ENCODE data around the gene ASXL2. TPM values are rescaled to one million over a fixed set of nuclear protein-coding genes. Genes with fewer than 3 reads are reported as not detected.

The ASXL2 gene
- total RNA-seq, 1 experiment from 2014 or later, result 37.8 TPM

DNA sequence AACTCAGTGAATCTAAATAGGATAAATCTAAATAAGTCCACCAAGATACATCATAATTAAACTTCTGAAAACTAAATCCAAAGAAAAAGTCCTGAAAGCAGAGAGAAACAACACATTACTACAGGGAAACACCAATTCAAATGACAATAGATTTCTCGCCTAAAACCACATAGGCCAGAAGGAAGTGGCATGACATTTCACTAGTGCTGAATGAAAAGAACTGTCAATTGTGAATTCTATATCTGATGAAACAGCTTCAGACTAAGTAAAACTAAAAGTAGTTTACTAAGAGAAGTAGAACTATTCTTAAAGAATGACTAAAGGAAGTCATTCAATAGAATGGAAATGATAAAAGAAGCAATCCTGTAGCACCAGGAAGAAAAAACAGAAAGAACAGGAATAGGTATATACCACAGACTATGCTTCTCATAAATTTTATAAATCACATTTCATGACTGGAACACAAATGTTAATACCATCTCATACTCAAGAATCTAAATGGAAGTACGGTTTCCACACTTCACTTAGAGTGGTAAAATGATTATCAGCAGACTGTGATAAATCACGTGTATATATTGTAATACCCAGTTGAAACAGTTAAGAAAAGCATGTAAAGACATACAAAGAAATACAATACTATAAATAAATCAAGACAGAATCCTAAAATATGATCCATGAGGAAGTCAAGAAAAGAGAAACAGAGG, 46.4 kb downstream of the ASXL2 start (continued):
- TF ChIP-seq, protein P1, sequence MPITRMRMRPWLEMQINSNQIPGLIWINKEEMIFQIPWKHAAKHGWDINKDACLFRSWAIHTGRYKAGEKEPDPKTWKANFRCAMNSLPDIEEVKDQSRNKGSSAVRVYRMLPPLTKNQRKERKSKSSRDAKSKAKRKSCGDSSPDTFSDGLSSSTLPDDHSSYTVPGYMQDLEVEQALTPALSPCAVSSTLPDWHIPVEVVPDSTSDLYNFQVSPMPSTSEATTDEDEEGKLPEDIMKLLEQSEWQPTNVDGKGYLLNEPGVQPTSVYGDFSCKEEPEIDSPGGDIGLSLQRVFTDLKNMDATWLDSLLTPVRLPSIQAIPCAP (CRISPR knock-in tag; IDR thresholded peaks at IDR 0.05), result no peak
- TF ChIP-seq NR2C2 (CRISPR knock-in tag; IDR thresholded peaks at IDR 0.05), result no peak
- TF ChIP-seq, protein P2, sequence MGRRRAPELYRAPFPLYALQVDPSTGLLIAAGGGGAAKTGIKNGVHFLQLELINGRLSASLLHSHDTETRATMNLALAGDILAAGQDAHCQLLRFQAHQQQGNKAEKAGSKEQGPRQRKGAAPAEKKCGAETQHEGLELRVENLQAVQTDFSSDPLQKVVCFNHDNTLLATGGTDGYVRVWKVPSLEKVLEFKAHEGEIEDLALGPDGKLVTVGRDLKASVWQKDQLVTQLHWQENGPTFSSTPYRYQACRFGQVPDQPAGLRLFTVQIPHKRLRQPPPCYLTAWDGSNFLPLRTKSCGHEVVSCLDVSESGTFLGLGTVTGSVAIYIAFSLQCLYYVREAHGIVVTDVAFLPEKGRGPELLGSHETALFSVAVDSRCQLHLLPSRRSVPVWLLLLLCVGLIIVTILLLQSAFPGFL (CRISPR knock-in tag; IDR thresholded peaks at IDR 0.05; ENCODE audit: borderline replicate concordance), result no peak
- TF ChIP-seq, protein P3, sequence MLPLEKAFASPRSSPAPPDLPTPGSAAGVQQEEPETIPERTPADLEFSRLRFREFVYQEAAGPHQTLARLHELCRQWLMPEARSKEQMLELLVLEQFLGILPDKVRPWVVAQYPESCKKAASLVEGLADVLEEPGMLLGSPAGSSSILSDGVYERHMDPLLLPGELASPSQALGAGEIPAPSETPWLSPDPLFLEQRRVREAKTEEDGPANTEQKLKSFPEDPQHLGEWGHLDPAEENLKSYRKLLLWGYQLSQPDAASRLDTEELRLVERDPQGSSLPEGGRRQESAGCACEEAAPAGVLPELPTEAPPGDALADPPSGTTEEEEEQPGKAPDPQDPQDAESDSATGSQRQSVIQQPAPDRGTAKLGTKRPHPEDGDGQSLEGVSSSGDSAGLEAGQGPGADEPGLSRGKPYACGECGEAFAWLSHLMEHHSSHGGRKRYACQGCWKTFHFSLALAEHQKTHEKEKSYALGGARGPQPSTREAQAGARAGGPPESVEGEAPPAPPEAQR (CRISPR knock-in tag; IDR thresholded peaks at IDR 0.05), result no peak
- no peak for TF ChIP-seq ZNF317 (CRISPR knock-in tag; IDR thresholded peaks at IDR 0.05; ENCODE audit: borderline replicate concordance, low read depth)
- TF ChIP-seq GABPB1 (CRISPR knock-in tag; IDR thresholded peaks at IDR 0.05), result no peak
- TF ChIP-seq MXD4 (CRISPR knock-in tag; IDR thresholded peaks at IDR 0.05; ENCODE audit: borderline replicate concordance), result no peak
- TF ChIP-seq, protein P4, sequence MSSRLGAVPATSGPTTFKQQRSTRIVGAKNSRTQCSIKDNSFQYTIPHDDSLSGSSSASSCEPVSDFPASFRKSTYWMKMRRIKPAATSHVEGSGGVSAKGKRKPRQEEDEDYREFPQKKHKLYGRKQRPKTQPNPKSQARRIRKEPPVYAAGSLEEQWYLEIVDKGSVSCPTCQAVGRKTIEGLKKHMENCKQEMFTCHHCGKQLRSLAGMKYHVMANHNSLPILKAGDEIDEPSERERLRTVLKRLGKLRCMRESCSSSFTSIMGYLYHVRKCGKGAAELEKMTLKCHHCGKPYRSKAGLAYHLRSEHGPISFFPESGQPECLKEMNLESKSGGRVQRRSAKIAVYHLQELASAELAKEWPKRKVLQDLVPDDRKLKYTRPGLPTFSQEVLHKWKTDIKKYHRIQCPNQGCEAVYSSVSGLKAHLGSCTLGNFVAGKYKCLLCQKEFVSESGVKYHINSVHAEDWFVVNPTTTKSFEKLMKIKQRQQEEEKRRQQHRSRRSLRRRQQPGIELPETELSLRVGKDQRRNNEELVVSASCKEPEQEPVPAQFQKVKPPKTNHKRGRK (CRISPR knock-in tag; IDR thresholded peaks at IDR 0.05; ENCODE audit: borderline replicate concordance), result no peak

DNA sequence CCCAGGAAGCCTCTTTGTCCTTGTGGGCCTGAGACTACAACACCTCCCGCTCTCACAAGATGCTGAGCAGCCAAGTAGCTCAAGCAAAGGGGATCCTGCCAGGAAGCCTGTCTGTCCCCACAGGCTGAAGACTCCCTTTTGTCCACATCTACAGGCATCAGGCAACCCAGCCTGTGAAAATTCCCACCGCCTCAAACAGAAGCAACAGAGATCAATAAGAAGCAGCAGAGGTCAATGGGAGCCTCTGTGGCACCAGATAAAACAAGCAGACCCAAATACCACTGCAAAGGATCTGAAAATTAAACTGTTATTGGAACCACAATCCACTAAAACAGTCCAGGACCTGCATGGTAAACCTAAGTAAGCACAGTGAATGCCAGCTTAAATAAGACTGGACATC, 48.5 kb downstream of the ASXL2 start:
- TF ChIP-seq, protein P2 (CRISPR knock-in tag; IDR thresholded peaks at IDR 0.05; ENCODE audit: borderline replicate concordance), result no peak
- TF ChIP-seq ZNF416 (CRISPR knock-in tag; IDR thresholded peaks at IDR 0.05) (no peak), GABPB1 (CRISPR knock-in tag; IDR thresholded peaks at IDR 0.05) (no peak)
- TF ChIP-seq, protein P1 (CRISPR knock-in tag; IDR thresholded peaks at IDR 0.05), result no peak
- TF ChIP-seq, protein P5, sequence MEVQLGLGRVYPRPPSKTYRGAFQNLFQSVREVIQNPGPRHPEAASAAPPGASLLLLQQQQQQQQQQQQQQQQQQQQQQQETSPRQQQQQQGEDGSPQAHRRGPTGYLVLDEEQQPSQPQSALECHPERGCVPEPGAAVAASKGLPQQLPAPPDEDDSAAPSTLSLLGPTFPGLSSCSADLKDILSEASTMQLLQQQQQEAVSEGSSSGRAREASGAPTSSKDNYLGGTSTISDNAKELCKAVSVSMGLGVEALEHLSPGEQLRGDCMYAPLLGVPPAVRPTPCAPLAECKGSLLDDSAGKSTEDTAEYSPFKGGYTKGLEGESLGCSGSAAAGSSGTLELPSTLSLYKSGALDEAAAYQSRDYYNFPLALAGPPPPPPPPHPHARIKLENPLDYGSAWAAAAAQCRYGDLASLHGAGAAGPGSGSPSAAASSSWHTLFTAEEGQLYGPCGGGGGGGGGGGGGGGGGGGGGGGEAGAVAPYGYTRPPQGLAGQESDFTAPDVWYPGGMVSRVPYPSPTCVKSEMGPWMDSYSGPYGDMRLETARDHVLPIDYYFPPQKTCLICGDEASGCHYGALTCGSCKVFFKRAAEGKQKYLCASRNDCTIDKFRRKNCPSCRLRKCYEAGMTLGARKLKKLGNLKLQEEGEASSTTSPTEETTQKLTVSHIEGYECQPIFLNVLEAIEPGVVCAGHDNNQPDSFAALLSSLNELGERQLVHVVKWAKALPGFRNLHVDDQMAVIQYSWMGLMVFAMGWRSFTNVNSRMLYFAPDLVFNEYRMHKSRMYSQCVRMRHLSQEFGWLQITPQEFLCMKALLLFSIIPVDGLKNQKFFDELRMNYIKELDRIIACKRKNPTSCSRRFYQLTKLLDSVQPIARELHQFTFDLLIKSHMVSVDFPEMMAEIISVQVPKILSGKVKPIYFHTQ (CRISPR knock-in tag; IDR thresholded peaks at IDR 0.05), result no peak
- ChIA-PET CTCF (no interaction called here), POLR2A (no interaction called here)
- Mint-ChIP-seq H3K4me3 (no peak overlapping the region), H3K27me3 (ENCODE audit: low read depth) (no peaks in the 10 kb centered on the region), H3K4me1 (peaks cover 17% of the 10 kb centered on the region), H3K36me3 (peaks cover 25% of the 10 kb centered on the region), H3K27ac (peak overlapping the region; percentile 85), H3K9me3 (peaks cover 19% of the 10 kb centered on the region)
- ATAC-seq (no peak), DNase-seq (ENCODE audit: low spot score) (no peak)

DNA sequence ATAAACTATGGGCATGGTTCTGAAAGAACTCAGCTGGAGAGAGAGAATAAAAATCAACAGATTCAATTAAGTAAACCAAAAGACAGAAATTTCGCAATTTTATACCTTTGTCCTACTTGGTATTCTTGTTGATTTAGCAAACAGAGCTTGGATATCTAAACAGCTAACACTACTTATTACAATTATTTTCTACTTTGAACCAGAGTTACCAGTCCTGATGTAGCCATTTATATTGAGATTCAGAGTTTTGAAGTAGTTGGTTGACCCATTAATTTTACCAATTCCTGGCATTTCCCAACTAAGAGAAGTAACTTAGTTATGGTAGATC, 48.9 kb downstream of the ASXL2 start:
- POLR2A ChIA-PET, result no interaction called here
- Mint-ChIP-seq H3K27me3 (ENCODE audit: low read depth) (no peaks in the 10 kb centered on the region), H3K27ac (no peak overlapping the region), H3K4me1 (peaks cover 21% of the 10 kb centered on the region), H3K4me3 (no peak overlapping the region), H3K36me3 (peaks cover 24% of the 10 kb centered on the region), H3K9me3 (peaks cover 19% of the 10 kb centered on the region)
- CTCF ChIA-PET, result no interaction called here
- no peak for ATAC-seq
- DNase-seq (ENCODE audit: low spot score), result no peak
- TF ChIP-seq ZNF121 (CRISPR knock-in tag; IDR thresholded peaks at IDR 0.05) (no peak), TCF7 (CRISPR knock-in tag; IDR thresholded peaks at IDR 0.05; ENCODE audit: low read depth) (no peak), ZNF396 (CRISPR knock-in tag; IDR thresholded peaks at IDR 0.05; ENCODE audit: borderline replicate concordance) (no peak), ZNF423 (CRISPR knock-in tag; IDR thresholded peaks at IDR 0.05) (no peak)
- TF ChIP-seq, protein P1 (CRISPR knock-in tag; IDR thresholded peaks at IDR 0.05), result no peak
- TF ChIP-seq, protein P6, sequence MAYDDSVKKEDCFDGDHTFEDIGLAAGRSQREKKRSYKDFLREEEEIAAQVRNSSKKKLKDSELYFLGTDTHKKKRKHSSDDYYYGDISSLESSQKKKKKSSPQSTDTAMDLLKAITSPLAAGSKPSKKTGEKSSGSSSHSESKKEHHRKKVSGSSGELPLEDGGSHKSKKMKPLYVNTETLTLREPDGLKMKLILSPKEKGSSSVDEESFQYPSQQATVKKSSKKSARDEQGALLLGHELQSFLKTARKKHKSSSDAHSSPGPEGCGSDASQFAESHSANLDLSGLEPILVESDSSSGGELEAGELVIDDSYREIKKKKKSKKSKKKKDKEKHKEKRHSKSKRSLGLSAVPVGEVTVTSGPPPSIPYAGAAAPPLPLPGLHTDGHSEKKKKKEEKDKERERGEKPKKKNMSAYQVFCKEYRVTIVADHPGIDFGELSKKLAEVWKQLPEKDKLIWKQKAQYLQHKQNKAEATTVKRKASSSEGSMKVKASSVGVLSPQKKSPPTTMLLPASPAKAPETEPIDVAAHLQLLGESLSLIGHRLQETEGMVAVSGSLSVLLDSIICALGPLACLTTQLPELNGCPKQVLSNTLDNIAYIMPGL (CRISPR knock-in tag; IDR thresholded peaks at IDR 0.05), result no peak
- TF ChIP-seq, protein P7, sequence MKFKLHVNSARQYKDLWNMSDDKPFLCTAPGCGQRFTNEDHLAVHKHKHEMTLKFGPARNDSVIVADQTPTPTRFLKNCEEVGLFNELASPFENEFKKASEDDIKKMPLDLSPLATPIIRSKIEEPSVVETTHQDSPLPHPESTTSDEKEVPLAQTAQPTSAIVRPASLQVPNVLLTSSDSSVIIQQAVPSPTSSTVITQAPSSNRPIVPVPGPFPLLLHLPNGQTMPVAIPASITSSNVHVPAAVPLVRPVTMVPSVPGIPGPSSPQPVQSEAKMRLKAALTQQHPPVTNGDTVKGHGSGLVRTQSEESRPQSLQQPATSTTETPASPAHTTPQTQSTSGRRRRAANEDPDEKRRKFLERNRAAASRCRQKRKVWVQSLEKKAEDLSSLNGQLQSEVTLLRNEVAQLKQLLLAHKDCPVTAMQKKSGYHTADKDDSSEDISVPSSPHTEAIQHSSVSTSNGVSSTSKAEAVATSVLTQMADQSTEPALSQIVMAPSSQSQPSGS (CRISPR knock-in tag; IDR thresholded peaks at IDR 0.05; ENCODE audit: borderline replicate concordance, low read depth), result no peak

Data from WTC11 (cell line).